Measurements from ENCODE around the gene PATL1. TPM values are rescaled to one million over a fixed set of nuclear protein-coding genes. Genes with fewer than 3 reads are reported as not detected.
A peak's percentile ranks its signal among the peaks of the same experiment; 100 is the strongest.
"Not testable (repeated sequence)": the region's sequence is repeated elsewhere in the genome, so short reads cannot be mapped to it uniquely, and the experiment has no call there.

The PATL1 gene
- 10 to 100 TPM in 1 of 2 donors, 1 to 10 TPM in 1; 7.0 to 12.3 TPM for total RNA-seq
- polyA plus RNA-seq (ENCODE audit: insufficient read length in 2 of 2), result 10 to 100 TPM; 29.7 to 30.4 TPM
- long read RNA-seq, donor 1, full-length matches to known transcripts, result 3 of 3 reads
- long read RNA-seq, donor 1, partial matches to known transcripts, result 0 of 3 reads
- long read RNA-seq, donor 1, other reads (novel, unspliced or antisense), result 0 of 3 reads
- long read RNA-seq, donor 2, result 0 reads
- long read RNA-seq, donor 3, result 0 reads
- long read RNA-seq, donor 4, full-length matches to known transcripts, result 1 of 1 reads
- long read RNA-seq, donor 4, partial matches to known transcripts, result 0 of 1 reads
- long read RNA-seq, donor 4, other reads (novel, unspliced or antisense), result 0 of 1 reads

- peak; percentile 94 to 100 (median 98) for DNase-seq (ENCODE audit: low read depth in 4 of 6, low spot score in 6 of 6)
- under 1% methylated on average over 66 of the region's 68 CpGs for WGBS (ENCODE audit: insufficient coverage)
- H3K4me3 ChIP-seq (ENCODE audit: low read depth, low read length), result peak within 1 kb of the TSS; percentile 78
Observed at GRCh38 chr11:59668950-59669610, at the start of gene PATL1. Gene PATL1, minus strand, starts transcription at chr11:59669037. Its CDS starts 142 bp downstream, at chr11:59668895.

GRCh38 chr11:59716051-59716450 is 47.2 kb upstream of the PATL1 start:
- no peaks in the 10 kb centered on the region for H3K9me3 ChIP-seq (ENCODE audit: control insufficient read depth, insufficient read depth, low read length)
- no peaks in the 10 kb centered on the region for H3K4me1 ChIP-seq (ENCODE audit: control insufficient read depth, insufficient read depth, low read length)
- H3K27ac ChIP-seq (ENCODE audit: low read depth, low read length), result no peak overlapping the region
- H3K27me3 ChIP-seq (ENCODE audit: control insufficient read depth, insufficient read depth, low read length), result no peaks in the 10 kb centered on the region
- no peak for DNase-seq (ENCODE audit: low read depth in 4 of 6, low spot score in 6 of 6)
- no peaks in the 10 kb centered on the region for H3K36me3 ChIP-seq (ENCODE audit: control insufficient read depth, insufficient read depth, low read length)
- H3K4me3 ChIP-seq (ENCODE audit: low read depth, low read length), result no peak overlapping the region
- WGBS (ENCODE audit: insufficient coverage), result no CpG with 5 or more reads among the region's 3 CpGs

More at GRCh38 chr11:59668950-59669610, at the start of gene PATL1:
- H3K27ac ChIP-seq (ENCODE audit: low read depth, low read length), result peak within 1 kb of the TSS; percentile 100
- H3K4me1 ChIP-seq (ENCODE audit: control insufficient read depth, insufficient read depth, low read length), result peaks cover 11% of the 10 kb centered on the region
- no peaks in the 10 kb centered on the region for H3K9me3 ChIP-seq (ENCODE audit: control insufficient read depth, insufficient read depth, low read length)
- H3K36me3 ChIP-seq (ENCODE audit: control insufficient read depth, insufficient read depth, low read length), result peaks cover 14% of the 10 kb centered on the region
- H3K27me3 ChIP-seq (ENCODE audit: control insufficient read depth, insufficient read depth, low read length), result no peaks in the 10 kb centered on the region

- Histone ChIP-seq H3K27ac (ENCODE audit: low read depth, low read length) (no peak within 1 kb of the TSS), H3K27me3 (ENCODE audit: control insufficient read depth, insufficient read depth, low read length) (no peaks in the 10 kb centered on the region), H3K36me3 (ENCODE audit: control insufficient read depth, insufficient read depth, low read length) (no peaks in the 10 kb centered on the region), H3K4me3 (ENCODE audit: low read depth, low read length) (no peak within 1 kb of the TSS), H3K4me1 (ENCODE audit: control insufficient read depth, insufficient read depth, low read length) (no peaks in the 10 kb centered on the region), H3K9me3 (ENCODE audit: control insufficient read depth, insufficient read depth, low read length) (no peaks in the 10 kb centered on the region)
- no peak for DNase-seq (ENCODE audit: low read depth in 4 of 6, low spot score in 6 of 6)
- WGBS (ENCODE audit: insufficient coverage), result 100% methylated on average over 1 of the region's 2 CpGs
Observed at GRCh38 chr11:59713745-59714144, 44.9 kb upstream of the PATL1 start, which contains the start of gene OR10V1. Gene OR10V1, minus strand, starts transcription at chr11:59713845. Its CDS starts 0 bp downstream, at chr11:59713845.

GRCh38 chr11:59710136-59710847 is 41.5 kb upstream of the PATL1 start:
- Histone ChIP-seq H3K9me3 (ENCODE audit: control insufficient read depth, insufficient read depth, low read length) (no peaks in the 10 kb centered on the region), H3K27ac (ENCODE audit: low read depth, low read length) (no peak overlapping the region), H3K4me1 (ENCODE audit: control insufficient read depth, insufficient read depth, low read length) (no peaks in the 10 kb centered on the region), H3K27me3 (ENCODE audit: control insufficient read depth, insufficient read depth, low read length) (no peaks in the 10 kb centered on the region), H3K36me3 (ENCODE audit: control insufficient read depth, insufficient read depth, low read length) (no peaks in the 10 kb centered on the region), H3K4me3 (ENCODE audit: low read depth, low read length) (no peak overlapping the region)
- no peak for DNase-seq (ENCODE audit: low read depth in 4 of 6, low spot score in 6 of 6)
- WGBS (ENCODE audit: insufficient coverage), result 86% methylated on average over 2 of the region's 3 CpGs

GRCh38 chr11:59708537-59708936 is 39.7 kb upstream of the PATL1 start:
- no peaks in the 10 kb centered on the region for H3K27me3 ChIP-seq (ENCODE audit: control insufficient read depth, insufficient read depth, low read length)
- no peak overlapping the region for H3K27ac ChIP-seq (ENCODE audit: low read depth, low read length)
- no peaks in the 10 kb centered on the region for H3K36me3 ChIP-seq (ENCODE audit: control insufficient read depth, insufficient read depth, low read length)
- H3K9me3 ChIP-seq (ENCODE audit: control insufficient read depth, insufficient read depth, low read length), result no peaks in the 10 kb centered on the region
- no peak for DNase-seq (ENCODE audit: low read depth in 4 of 6, low spot score in 6 of 6)
- WGBS (ENCODE audit: insufficient coverage), result 80% methylated on average over 1 of the region's 1 CpG
- no peak overlapping the region for H3K4me3 ChIP-seq (ENCODE audit: low read depth, low read length)
- H3K4me1 ChIP-seq (ENCODE audit: control insufficient read depth, insufficient read depth, low read length), result no peaks in the 10 kb centered on the region

- H3K27me3 ChIP-seq (ENCODE audit: control insufficient read depth, insufficient read depth, low read length), result no peaks in the 10 kb centered on the region
- no peak overlapping the region for H3K27ac ChIP-seq (ENCODE audit: low read depth, low read length)
- WGBS (ENCODE audit: insufficient coverage), result no CpG with 5 or more reads among the region's 1 CpG
- no peaks in the 10 kb centered on the region for H3K9me3 ChIP-seq (ENCODE audit: control insufficient read depth, insufficient read depth, low read length)
- no peak overlapping the region for H3K4me3 ChIP-seq (ENCODE audit: low read depth, low read length)
- no peak for DNase-seq (ENCODE audit: low read depth in 4 of 6, low spot score in 6 of 6)
- no peaks in the 10 kb centered on the region for H3K36me3 ChIP-seq (ENCODE audit: control insufficient read depth, insufficient read depth, low read length)
- no peaks in the 10 kb centered on the region for H3K4me1 ChIP-seq (ENCODE audit: control insufficient read depth, insufficient read depth, low read length)
Observed at GRCh38 chr11:59707371-59707770, 38.5 kb upstream of the PATL1 start.

- Histone ChIP-seq H3K4me3 (ENCODE audit: low read depth, low read length) (no peak overlapping the region), H3K27me3 (ENCODE audit: control insufficient read depth, insufficient read depth, low read length) (no peaks in the 10 kb centered on the region), H3K36me3 (ENCODE audit: control insufficient read depth, insufficient read depth, low read length) (no peaks in the 10 kb centered on the region), H3K9me3 (ENCODE audit: control insufficient read depth, insufficient read depth, low read length) (no peaks in the 10 kb centered on the region), H3K27ac (ENCODE audit: low read depth, low read length) (no peak overlapping the region), H3K4me1 (ENCODE audit: control insufficient read depth, insufficient read depth, low read length) (no peaks in the 10 kb centered on the region)
- no peak for DNase-seq (ENCODE audit: low read depth in 4 of 6, low spot score in 6 of 6)
- WGBS (ENCODE audit: insufficient coverage), result 80% methylated on average over 2 of the region's 5 CpGs
Observed at GRCh38 chr11:59706518-59707285, 37.9 kb upstream of the PATL1 start.

GRCh38 chr11:59705294-59705693 is 36.5 kb upstream of the PATL1 start:
- Histone ChIP-seq H3K27me3 (ENCODE audit: control insufficient read depth, insufficient read depth, low read length) (no peaks in the 10 kb centered on the region), H3K36me3 (ENCODE audit: control insufficient read depth, insufficient read depth, low read length) (no peaks in the 10 kb centered on the region), H3K4me3 (ENCODE audit: low read depth, low read length) (no peak overlapping the region), H3K9me3 (ENCODE audit: control insufficient read depth, insufficient read depth, low read length) (no peaks in the 10 kb centered on the region), H3K27ac (ENCODE audit: low read depth, low read length) (no peak overlapping the region), H3K4me1 (ENCODE audit: control insufficient read depth, insufficient read depth, low read length) (no peaks in the 10 kb centered on the region)
- DNase-seq (ENCODE audit: low read depth in 4 of 6, low spot score in 6 of 6), result no peak
- 100% methylated on average over 3 of the region's 6 CpGs for WGBS (ENCODE audit: insufficient coverage)

- not testable (repeated sequence) for H3K36me3 ChIP-seq (ENCODE audit: control insufficient read depth, insufficient read depth, low read length); H3K4me3 ChIP-seq (ENCODE audit: low read depth, low read length); H3K27ac ChIP-seq (ENCODE audit: low read depth, low read length); H3K27me3 ChIP-seq (ENCODE audit: control insufficient read depth, insufficient read depth, low read length); DNase-seq (ENCODE audit: low read depth in 4 of 6, low spot score in 6 of 6); H3K9me3 ChIP-seq (ENCODE audit: control insufficient read depth, insufficient read depth, low read length); H3K4me1 ChIP-seq (ENCODE audit: control insufficient read depth, insufficient read depth, low read length)
- WGBS (ENCODE audit: insufficient coverage), result no CpG with 5 or more reads among the region's 1 CpG
Observed at GRCh38 chr11:59703515-59703914, 34.7 kb upstream of the PATL1 start.

Measured in spinal cord (tissue), 10 donors.